Activated T-cell treated with anti-CD3 and anti-CD28 coated beads, Interleukin-2, amount 50 U/mL, for 48 hours (primary cell): ENCODE data around the gene PAQR5.
"Not testable (repeated sequence)": the region's sequence is repeated elsewhere in the genome, so short reads cannot be mapped to it uniquely, and the experiment has no call there.

ENCODE experiments used
- DNase-seq, 2 experiments: peaks; one replicate each; pipeline ENCODE4 v3.0.0-alpha.2; 2020

PAQR5 gene

GRCh38 chr15:69358850-69359249, 60.1 kb downstream of the PAQR5 start:
- no peak for DNase-seq

GRCh38 chr15:69359722-69360121, 61.0 kb downstream of the PAQR5 start:
- no peak for DNase-seq

- DNase-seq: no peak
These were observed 61.9 kb downstream of the PAQR5 start for GRCh38 chr15:69360642-69361041.

GRCh38 chr15:69367236-69367635, 68.5 kb downstream of the PAQR5 start:
- DNase-seq: no peak

GRCh38 chr15:69369631-69370030, 70.9 kb downstream of the PAQR5 start:
- no peak for DNase-seq

GRCh38 chr15:69373406-69373805, 74.7 kb downstream of the PAQR5 start:
- DNase-seq: no peak

- DNase-seq: no peak
These were observed 76.6 kb downstream of the PAQR5 start for GRCh38 chr15:69375151-69375790.

GRCh38 chr15:69377216-69377970, 78.7 kb downstream of the PAQR5 start:
- no peak for DNase-seq

- no peak for DNase-seq
These were observed 81.5 kb downstream of the PAQR5 start for GRCh38 chr15:69380100-69380725.

- DNase-seq: no peak
These were observed 82.0 kb downstream of the PAQR5 start for GRCh38 chr15:69380726-69381105.

GRCh38 chr15:69382176-69382575, 83.5 kb downstream of the PAQR5 start:
- DNase-seq: not testable (repeated sequence)

GRCh38 chr15:69384066-69384465, 85.4 kb downstream of the PAQR5 start:
- DNase-seq: not testable (repeated sequence)

GRCh38 chr15:69384626-69385598, 86.2 kb downstream of the PAQR5 start:
- no peak for DNase-seq

- no peak for DNase-seq
These were observed 87.1 kb downstream of the PAQR5 start for GRCh38 chr15:69385831-69386230.

- DNase-seq: no peak
These were observed 87.6 kb downstream of the PAQR5 start for GRCh38 chr15:69386284-69386683.

- no peak for DNase-seq
These were observed 89.6 kb downstream of the PAQR5 start for GRCh38 chr15:69388260-69388705.

GRCh38 chr15:69389426-69389825, 90.7 kb downstream of the PAQR5 start:
- DNase-seq: no peak

- DNase-seq: no peak
These were observed 91.9 kb downstream of the PAQR5 start for GRCh38 chr15:69390575-69390974.

GRCh38 chr15:69391046-69391757, 92.5 kb downstream of the PAQR5 start:
- no peak for DNase-seq

GRCh38 chr15:69392352-69392751, 93.6 kb downstream of the PAQR5 start:
- DNase-seq: no peak

GRCh38 chr15:69393831-69394491, 95.2 kb downstream of the PAQR5 start:
- no peak for DNase-seq
